BLaER1 (cell line): Measurements from ENCODE around the gene CEACAM3.

Source experiments
- H3K27ac ChIP-seq: shearing (Covaris generic); formaldehyde crosslinking; 2 replicates; pipeline ENCODE4 v1.8.1; 2022
- H3K27me3 ChIP-seq: shearing (Covaris generic); formaldehyde crosslinking; 2 replicates; pipeline ENCODE4 v1.8.1; 2022
- H3K36me3 ChIP-seq: shearing (Covaris generic); formaldehyde crosslinking; 2 replicates; pipeline ENCODE4 v1.8.1; 2022
- H3K4me1 ChIP-seq: shearing (Covaris generic); formaldehyde crosslinking; 2 replicates; pipeline ENCODE4 v1.8.1; 2022
- H3K4me2 ChIP-seq: shearing (Covaris generic); formaldehyde crosslinking; 2 replicates; pipeline ENCODE4 v1.8.1; 2022
- H3K4me3 ChIP-seq: shearing (Covaris generic); formaldehyde crosslinking; 2 replicates; pipeline ENCODE4 v1.8.1; 2022
- H3K9ac ChIP-seq: shearing (Covaris generic); formaldehyde crosslinking; 2 replicates; pipeline ENCODE4 v1.8.1; 2022
- H3K9me3 ChIP-seq: shearing (Covaris generic); formaldehyde crosslinking; 2 replicates; pipeline ENCODE4 v1.8.1; 2022
- H4K20me1 ChIP-seq: shearing (Covaris generic); formaldehyde crosslinking; 2 replicates; pipeline ENCODE4 v1.8.1; 2022
- Cebpa-rat ChIP-seq: shearing (Covaris generic); IDR thresholded peaks from 2 replicates; pipeline ENCODE4 v1.8.1; 2022

CEACAM3 gene

DNA sequence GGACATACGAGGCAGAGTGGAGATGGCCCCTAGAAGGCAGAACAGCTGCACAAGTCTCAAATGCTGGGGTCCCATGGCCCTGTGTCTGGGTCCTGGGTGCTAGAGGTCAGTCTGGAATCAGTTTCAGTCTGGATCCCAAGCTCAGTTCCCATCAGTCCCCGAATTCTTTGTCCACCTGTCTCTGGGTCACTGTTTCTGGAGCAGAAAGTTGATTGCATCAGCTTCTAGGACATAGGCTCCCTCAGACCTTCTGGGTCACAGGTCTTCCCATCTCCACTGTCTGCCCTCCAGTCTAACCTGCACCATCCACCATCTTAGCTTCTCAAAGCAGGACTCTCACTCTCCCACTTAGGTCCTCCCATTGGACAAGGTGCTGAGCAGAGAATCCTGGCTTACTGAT lies 42.8 kb downstream of the CEACAM3 start:
- peaks cover 4% of the 10 kb centered on the region; the same call in 1 of the 2 replicates for H3K9me3 ChIP-seq
- H3K27ac ChIP-seq: no peak overlapping the region
- H3K4me1 ChIP-seq: peaks cover 9% of the 10 kb centered on the region
- H3K4me3 ChIP-seq: no peak overlapping the region
- H3K9ac ChIP-seq: no peak overlapping the region
- H3K36me3 ChIP-seq: no peaks in the 10 kb centered on the region
- no peak for TF ChIP-seq Cebpa-rat
- H4K20me1 ChIP-seq: no peaks in the 10 kb centered on the region
- H3K4me2 ChIP-seq: no peak overlapping the region
- no peaks in the 10 kb centered on the region for H3K27me3 ChIP-seq

- TF ChIP-seq Cebpa-rat: no peak
- no peaks in the 10 kb centered on the region for H4K20me1 ChIP-seq
- no peak overlapping the region for H3K27ac ChIP-seq
- peaks cover 10% of the 10 kb centered on the region; the same call in 1 of the 2 replicates for H3K9me3 ChIP-seq
- H3K4me2 ChIP-seq: no peak overlapping the region
- H3K36me3 ChIP-seq: no peaks in the 10 kb centered on the region
- H3K27me3 ChIP-seq: no peaks in the 10 kb centered on the region
- no peak overlapping the region for H3K9ac ChIP-seq
- no peak overlapping the region for H3K4me3 ChIP-seq
- no peaks in the 10 kb centered on the region for H3K4me1 ChIP-seq
These were observed 47.0 kb downstream of the CEACAM3 start for GRCh38 chr19:41843371-41843770.

DNA sequence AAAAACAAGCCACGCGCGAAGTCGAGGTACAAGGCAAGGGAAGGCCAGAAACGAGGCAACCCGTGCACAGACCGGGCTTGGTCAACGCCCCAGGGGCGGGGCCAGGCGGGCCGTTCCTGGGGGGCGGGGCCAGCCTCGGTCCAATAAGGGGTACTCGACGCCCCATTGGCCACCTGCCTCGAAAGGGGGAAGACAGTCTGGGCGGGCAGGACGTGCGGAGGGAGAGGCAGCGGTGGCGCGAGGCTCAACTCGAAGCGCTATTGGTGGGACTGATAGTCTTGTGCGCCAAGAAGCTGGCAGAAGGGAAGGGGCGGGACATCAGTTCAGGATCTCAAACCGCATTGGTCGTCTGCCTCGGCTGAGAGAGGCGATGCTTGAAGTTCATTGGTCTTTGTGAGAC lies 48.2 kb downstream of the CEACAM3 start, which contains the start of gene LYPD4:
Gene LYPD4 (minus strand): TSS at position 83 of the 400 bp plus-strand sequence. CDS start 5,398 bp downstream, outside the sequence.
- H3K4me2 ChIP-seq: no peak within 1 kb of the TSS
- H3K27ac ChIP-seq: no peak within 1 kb of the TSS
- no peak within 1 kb of the TSS for H3K9ac ChIP-seq
- no peak for TF ChIP-seq Cebpa-rat
- H3K27me3 ChIP-seq: no peaks in the 10 kb centered on the region
- H3K4me1 ChIP-seq: no peaks in the 10 kb centered on the region
- H3K9me3 ChIP-seq: peaks cover 10% of the 10 kb centered on the region; the same call in 1 of the 2 replicates
- H3K36me3 ChIP-seq: no peaks in the 10 kb centered on the region
- no peaks in the 10 kb centered on the region for H4K20me1 ChIP-seq
- H3K4me3 ChIP-seq: no peak within 1 kb of the TSS

GRCh38 chr19:41845001-41845050 lies 48.4 kb downstream of the CEACAM3 start, which contains the start of gene DMRTC2:
Gene DMRTC2 (plus strand): TSS chr19:41845042. CDS start chr19:41847429, 2,387 bp downstream.
- no peaks in the 10 kb centered on the region for H3K27me3 ChIP-seq
- TF ChIP-seq Cebpa-rat: no peak
- no peaks in the 10 kb centered on the region for H4K20me1 ChIP-seq
- no peak within 1 kb of the TSS for H3K27ac ChIP-seq
- H3K36me3 ChIP-seq: no peaks in the 10 kb centered on the region
- H3K4me1 ChIP-seq: no peaks in the 10 kb centered on the region
- H3K4me2 ChIP-seq: no peak within 1 kb of the TSS
- no peak within 1 kb of the TSS for H3K9ac ChIP-seq
- peaks cover 10% of the 10 kb centered on the region; the same call in 1 of the 2 replicates for H3K9me3 ChIP-seq
- H3K4me3 ChIP-seq: no peak within 1 kb of the TSS

DNA sequence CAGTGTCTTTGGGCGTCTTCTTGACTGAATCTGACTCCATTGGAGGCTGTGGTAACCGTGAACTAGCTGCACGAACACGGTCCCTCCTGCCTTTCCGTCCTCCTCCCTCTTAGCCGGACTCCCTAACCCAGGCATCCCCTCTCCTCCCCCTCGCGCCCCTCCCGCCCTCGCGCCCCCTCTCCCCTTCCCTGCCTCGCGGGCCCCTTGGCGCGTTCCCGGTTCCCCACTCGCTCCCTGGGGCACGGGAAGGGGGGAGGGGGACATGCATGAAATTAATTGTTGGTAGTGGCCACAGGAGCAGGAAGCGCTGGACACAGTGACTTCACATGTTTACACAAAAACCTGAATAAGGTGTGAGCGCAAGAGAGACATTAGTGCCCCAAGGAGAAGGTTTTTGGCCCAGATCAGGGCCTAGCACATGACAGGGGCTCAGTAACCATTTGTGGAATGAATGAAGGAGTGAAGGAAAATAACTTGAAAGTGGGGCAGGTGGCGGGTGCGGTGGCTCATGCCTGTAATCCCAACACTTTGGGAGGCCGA lies 48.7 kb downstream of the CEACAM3 start:
- Histone ChIP-seq H3K4me3 (no peak overlapping the region), H3K27ac (no peak overlapping the region), H3K36me3 (no peaks in the 10 kb centered on the region), H3K9me3 (peaks cover 10% of the 10 kb centered on the region; the same call in 1 of the 2 replicates), H4K20me1 (no peaks in the 10 kb centered on the region), H3K4me1 (no peaks in the 10 kb centered on the region), H3K4me2 (no peak overlapping the region), H3K9ac (no peak overlapping the region), H3K27me3 (no peaks in the 10 kb centered on the region)
- TF ChIP-seq Cebpa-rat: no peak

GRCh38 chr19:41847351-41848105 lies 51.1 kb downstream of the CEACAM3 start:
- Histone ChIP-seq H3K4me1 (no peaks in the 10 kb centered on the region), H3K36me3 (no peaks in the 10 kb centered on the region), H3K27ac (no peak overlapping the region), H4K20me1 (no peaks in the 10 kb centered on the region), H3K9ac (no peak overlapping the region), H3K27me3 (no peaks in the 10 kb centered on the region), H3K4me3 (no peak overlapping the region), H3K9me3 (peaks cover 10% of the 10 kb centered on the region; the same call in 1 of the 2 replicates), H3K4me2 (no peak overlapping the region)
- no peak for TF ChIP-seq Cebpa-rat

GRCh38 chr19:41848666-41849065 lies 52.3 kb downstream of the CEACAM3 start:
- H4K20me1 ChIP-seq: no peaks in the 10 kb centered on the region
- H3K4me3 ChIP-seq: no peak overlapping the region
- H3K9ac ChIP-seq: no peak overlapping the region
- H3K9me3 ChIP-seq: peaks cover 10% of the 10 kb centered on the region; the same call in 1 of the 2 replicates
- no peaks in the 10 kb centered on the region for H3K36me3 ChIP-seq
- H3K27me3 ChIP-seq: no peaks in the 10 kb centered on the region
- no peaks in the 10 kb centered on the region for H3K4me1 ChIP-seq
- TF ChIP-seq Cebpa-rat: no peak
- no peak overlapping the region for H3K27ac ChIP-seq
- H3K4me2 ChIP-seq: no peak overlapping the region

DNA sequence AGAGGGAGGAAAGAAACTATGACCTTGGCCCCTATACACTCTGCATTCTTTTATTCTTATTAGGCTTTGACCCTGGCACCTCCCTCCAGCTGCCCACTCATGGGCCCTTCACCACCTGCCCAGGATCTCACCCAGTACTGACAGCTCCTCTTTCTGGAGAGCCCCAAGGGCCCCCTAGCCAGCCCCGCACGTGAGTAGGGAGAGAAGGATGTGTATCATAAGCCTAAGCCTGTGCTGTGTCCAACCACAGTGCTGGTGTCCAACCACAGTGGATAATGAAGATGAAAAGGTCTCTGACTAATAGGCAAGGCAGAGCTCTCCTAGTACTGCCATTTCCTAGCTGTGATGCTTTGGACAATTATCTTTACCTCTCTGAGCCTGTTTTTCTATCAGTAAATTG lies 52.7 kb downstream of the CEACAM3 start:
- TF ChIP-seq Cebpa-rat: no peak
- no peaks in the 10 kb centered on the region for H3K27me3 ChIP-seq
- H3K4me1 ChIP-seq: no peaks in the 10 kb centered on the region
- no peak overlapping the region for H3K4me2 ChIP-seq
- no peak overlapping the region for H3K9ac ChIP-seq
- H3K4me3 ChIP-seq: no peak overlapping the region
- H4K20me1 ChIP-seq: no peaks in the 10 kb centered on the region
- no peak overlapping the region for H3K27ac ChIP-seq
- H3K9me3 ChIP-seq: peaks cover 8% of the 10 kb centered on the region; the same call in 1 of the 2 replicates
- no peaks in the 10 kb centered on the region for H3K36me3 ChIP-seq

DNA sequence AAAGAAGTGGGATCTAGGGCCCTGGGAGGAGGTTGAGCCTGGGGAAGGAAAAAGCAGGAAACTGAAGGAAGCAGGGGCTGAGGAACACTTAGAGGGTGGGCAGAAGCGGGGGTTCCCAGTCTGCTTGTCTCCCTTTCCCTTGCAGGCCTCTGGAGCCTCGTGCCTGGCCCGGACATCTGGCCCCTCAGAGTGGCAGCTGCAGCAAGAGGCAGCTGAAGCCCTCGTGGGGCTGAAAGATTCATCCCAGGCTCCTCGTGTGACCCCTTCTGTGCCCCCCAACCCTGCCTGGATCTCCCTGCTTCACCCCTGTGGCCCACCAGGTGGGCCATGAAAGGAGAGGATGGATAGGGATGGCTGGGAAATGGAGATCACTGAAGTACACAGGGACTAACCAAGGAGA lies 54.0 kb downstream of the CEACAM3 start:
- TF ChIP-seq Cebpa-rat: no peak
- H3K4me3 ChIP-seq: no peak overlapping the region
- no peaks in the 10 kb centered on the region for H3K36me3 ChIP-seq
- H3K4me1 ChIP-seq: peaks cover 9% of the 10 kb centered on the region; the same call in 1 of the 2 replicates
- no peaks in the 10 kb centered on the region for H3K27me3 ChIP-seq
- H3K9ac ChIP-seq: no peak overlapping the region
- H3K4me2 ChIP-seq: no peak overlapping the region
- H3K27ac ChIP-seq: no peak overlapping the region
- no peaks in the 10 kb centered on the region for H4K20me1 ChIP-seq
- no peaks in the 10 kb centered on the region for H3K9me3 ChIP-seq

DNA sequence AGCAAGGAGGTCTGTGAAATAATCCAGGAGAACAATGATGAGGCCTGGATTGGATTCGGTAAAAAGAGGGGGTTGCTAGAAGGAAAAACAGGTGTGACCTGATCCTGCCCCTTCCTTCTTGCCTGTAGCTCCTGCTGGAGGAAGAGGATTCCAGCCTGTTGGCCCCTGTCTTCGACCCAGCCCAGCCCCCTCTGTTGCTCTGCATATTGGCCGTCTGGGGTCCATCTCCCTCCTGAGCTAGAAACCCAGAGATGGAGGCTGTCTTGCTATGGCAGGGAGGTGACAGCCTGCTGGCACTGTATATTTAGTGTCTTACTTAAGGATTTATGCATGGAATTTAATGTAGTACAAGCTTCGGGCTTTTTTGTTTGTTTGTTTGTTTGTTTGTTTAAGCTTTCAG lies 55.1 kb downstream of the CEACAM3 start:
- no peak overlapping the region for H3K27ac ChIP-seq
- no peaks in the 10 kb centered on the region for H3K9me3 ChIP-seq
- TF ChIP-seq Cebpa-rat: no peak
- H3K27me3 ChIP-seq: no peaks in the 10 kb centered on the region
- no peak overlapping the region for H3K4me2 ChIP-seq
- H4K20me1 ChIP-seq: no peaks in the 10 kb centered on the region
- no peak overlapping the region for H3K4me3 ChIP-seq
- H3K36me3 ChIP-seq: no peaks in the 10 kb centered on the region
- no peak overlapping the region for H3K9ac ChIP-seq
- peaks cover 9% of the 10 kb centered on the region; the same call in 1 of the 2 replicates for H3K4me1 ChIP-seq
